Activated T-cell treated with anti-CD3 and anti-CD28 coated beads for 48 hours (primary cell): ENCODE measurements around the gene SYNE1.

Experiments
- DNase-seq: peaks from one replicate; pipeline ENCODE4 v3.0.0-alpha.2; 2020; ENCODE audit warnings: low read depth

Gene SYNE1

GRCh38 chr6:152273638-152274037, 363.5 kb downstream of the SYNE1 start:
- no peak for DNase-seq

- no peak for DNase-seq
Measured at GRCh38 chr6:152273002-152273401, 364.2 kb downstream of the SYNE1 start.

GRCh38 chr6:152272486-152272885, 364.7 kb downstream of the SYNE1 start:
- DNase-seq: no peak

GRCh38 chr6:152271776-152272464, 365.2 kb downstream of the SYNE1 start:
- DNase-seq: no peak

- no peak for DNase-seq
Measured at GRCh38 chr6:152270301-152270925, 366.7 kb downstream of the SYNE1 start.

GRCh38 chr6:152268846-152269442, 368.2 kb downstream of the SYNE1 start:
- DNase-seq: no peak

- no peak for DNase-seq
Measured at GRCh38 chr6:152267967-152268845, 369.0 kb downstream of the SYNE1 start.

GRCh38 chr6:152265651-152266050, 371.5 kb downstream of the SYNE1 start:
- no peak for DNase-seq

GRCh38 chr6:152263582-152263981, 373.6 kb downstream of the SYNE1 start:
- no peak for DNase-seq

GRCh38 chr6:152261179-152261578, 376.0 kb downstream of the SYNE1 start:
- DNase-seq: no peak

- DNase-seq: no peak
Measured at GRCh38 chr6:152259234-152259633, 377.9 kb downstream of the SYNE1 start.

- no peak for DNase-seq
Measured at GRCh38 chr6:152257581-152257980, 379.6 kb downstream of the SYNE1 start.

- no peak for DNase-seq
Measured at GRCh38 chr6:152250127-152250526, 387.0 kb downstream of the SYNE1 start.

- no peak for DNase-seq
Measured at GRCh38 chr6:152248980-152249379, 388.2 kb downstream of the SYNE1 start.

GRCh38 chr6:152246554-152247337, 390.4 kb downstream of the SYNE1 start:
- DNase-seq: no peak

- DNase-seq: no peak
Measured at GRCh38 chr6:152244998-152245630, 392.0 kb downstream of the SYNE1 start.

GRCh38 chr6:152241013-152241766, 396.0 kb downstream of the SYNE1 start:
- DNase-seq: no peak

- DNase-seq: no peak
Measured at GRCh38 chr6:152240436-152240835, 396.7 kb downstream of the SYNE1 start.

- DNase-seq: no peak
Measured at GRCh38 chr6:152236370-152237097, 400.6 kb downstream of the SYNE1 start.
